GM21423 (cell line): ENCODE measurements around the gene UBE3A.
A peak's percentile ranks its signal among the peaks of the same experiment; 100 is the strongest.
"Not testable (repeated sequence)": the region's sequence is repeated elsewhere in the genome, so short reads cannot be mapped to it uniquely, and the experiment has no call there.

ENCODE experiments used
- ATAC-seq: cut with Tn5 transposase; IDR thresholded peaks from one replicate; pipeline ENCODE4 v1.9.1; 2021; ENCODE audit warnings: mild to moderate bottlenecking, moderate library complexity; ENCODE audit not compliant: unreplicated experiment

UBE3A gene

GRCh38 chr15:25439369-25439836 lies 579 bp upstream of the UBE3A start:
- peak; percentile 5 for ATAC-seq

DNA sequence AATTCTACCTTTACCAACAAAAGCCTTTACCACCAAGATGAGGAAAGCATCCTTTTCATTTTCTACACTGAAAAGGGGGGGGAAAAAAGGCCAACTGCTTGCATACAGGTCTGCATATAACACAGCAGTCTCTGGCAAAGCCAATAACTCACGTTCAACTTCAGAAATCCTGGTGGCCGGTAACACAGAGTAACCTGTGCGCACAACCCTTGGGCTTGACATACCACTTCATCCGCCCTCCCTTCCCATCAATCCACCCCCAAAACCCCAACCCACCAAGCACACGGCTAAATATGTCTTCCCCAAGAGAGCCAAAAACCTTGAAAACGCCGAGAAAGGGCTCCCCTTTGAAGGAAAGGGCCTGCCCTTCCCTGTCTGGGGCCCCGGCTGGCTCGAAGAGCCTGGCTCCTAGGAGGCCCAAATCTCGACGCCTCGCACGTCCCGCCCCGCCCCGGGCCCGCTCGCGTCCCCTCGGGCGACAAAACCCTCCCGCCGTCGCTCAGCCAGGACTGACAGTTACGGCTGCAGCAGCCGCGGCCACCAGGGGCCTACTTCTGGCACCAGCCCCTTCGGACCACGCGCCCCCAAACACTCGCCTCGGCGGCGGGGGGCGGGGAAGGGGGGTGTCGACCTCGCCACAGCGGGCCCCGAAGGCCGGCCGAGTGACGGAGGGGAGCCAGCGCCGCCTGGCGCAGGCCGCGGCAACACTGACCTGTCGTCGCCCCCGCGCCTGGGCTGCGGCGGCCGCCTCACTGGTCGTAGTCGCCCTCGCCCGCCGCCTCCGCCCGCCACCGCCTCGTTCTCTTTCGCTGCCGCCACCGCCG lies 835 bp downstream of the UBE3A start:
- ATAC-seq, result peak; percentile 43

- no peak for ATAC-seq
Measured at GRCh38 chr15:25436707-25437106, 2.1 kb downstream of the UBE3A start.

DNA sequence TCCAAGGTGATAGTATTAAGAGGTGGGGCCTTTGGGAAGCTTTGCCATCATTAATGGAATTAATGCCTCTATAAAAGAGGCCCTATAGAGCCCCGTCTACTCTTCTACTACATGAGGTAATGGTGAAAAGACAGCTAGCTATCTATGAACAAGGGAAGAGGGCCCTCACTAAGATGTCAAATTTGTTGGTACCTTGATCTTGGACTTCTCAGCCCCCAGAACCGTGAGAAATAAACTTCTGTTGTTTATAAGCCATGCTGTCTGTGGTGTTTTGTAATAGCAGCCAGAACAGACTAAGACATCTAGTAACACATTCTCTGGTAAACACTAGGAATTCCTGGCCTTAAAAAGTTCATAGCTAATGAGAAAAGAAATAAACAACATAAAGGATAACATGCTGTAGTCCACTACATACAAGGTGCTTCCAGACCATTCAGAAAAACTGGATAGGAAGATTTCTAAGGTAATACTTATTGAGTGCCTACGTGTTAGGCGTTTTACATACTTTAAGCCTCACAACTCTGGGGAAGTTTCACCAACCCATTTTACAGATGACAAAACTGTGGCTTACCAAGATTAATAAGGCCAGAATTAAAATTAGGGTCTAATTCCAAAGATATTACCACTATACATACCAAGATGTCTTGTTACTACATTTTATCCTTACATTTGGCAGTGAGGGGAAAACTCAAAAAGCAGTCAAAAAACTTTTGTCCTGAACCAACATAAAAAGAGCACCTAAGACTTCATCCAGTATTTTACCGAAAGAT lies 3.2 kb downstream of the UBE3A start:
- ATAC-seq, result no peak

DNA sequence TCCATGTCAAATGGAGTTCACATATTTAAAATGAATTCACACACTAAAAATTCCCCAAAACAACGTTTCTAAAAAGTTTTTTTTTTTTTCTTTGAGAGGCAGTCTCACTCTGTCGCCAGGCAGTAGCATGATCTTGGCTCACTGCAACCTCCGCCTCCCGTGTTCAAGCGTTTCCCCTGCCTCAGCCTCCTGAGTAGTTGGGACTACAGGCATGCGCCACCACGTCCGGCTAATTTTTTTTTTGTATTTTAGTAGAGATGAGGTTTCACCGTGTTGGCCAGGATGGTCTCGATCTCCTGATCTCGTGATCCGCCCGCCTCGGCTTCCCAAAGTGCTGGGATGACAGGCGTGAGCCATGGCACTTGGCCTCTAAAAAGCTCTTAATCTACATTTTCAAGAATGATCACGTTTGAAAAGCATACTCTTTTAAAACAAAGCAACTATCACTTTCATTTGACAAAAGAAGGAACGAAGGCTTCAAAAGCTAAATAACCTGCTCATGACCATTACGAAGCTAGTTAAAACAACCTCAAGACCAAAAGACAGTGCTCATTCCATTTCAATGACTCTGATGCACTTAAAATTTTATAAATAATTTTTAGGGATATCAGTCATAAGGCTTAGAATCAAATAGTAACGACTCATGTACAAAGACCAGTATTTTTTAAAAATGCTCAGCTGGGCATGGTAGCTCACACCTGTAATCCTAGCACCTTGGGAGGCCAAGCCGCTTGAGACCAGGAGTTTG lies 5.5 kb downstream of the UBE3A start:
- no peak for ATAC-seq

- no peak for ATAC-seq
Measured at GRCh38 chr15:25431836-25432561, 6.8 kb downstream of the UBE3A start.

DNA sequence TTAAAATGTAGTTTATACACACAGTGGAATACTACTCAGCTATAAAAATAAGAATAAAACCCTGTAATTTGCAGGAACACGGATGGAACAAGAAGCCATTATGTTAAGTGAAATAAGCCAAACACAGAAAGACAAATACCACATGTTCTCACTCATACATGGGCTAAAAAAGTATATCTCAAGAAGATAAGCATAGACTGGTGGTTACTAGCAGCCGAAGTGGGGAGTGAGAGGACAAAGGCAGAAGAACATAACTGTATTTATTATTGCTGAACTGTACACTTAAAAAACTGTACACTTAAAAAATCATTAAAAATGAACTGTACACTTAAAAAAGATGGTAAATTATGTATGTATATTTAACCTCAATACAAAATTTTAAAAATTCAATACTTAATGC lies 11.0 kb downstream of the UBE3A start:
- no peak for ATAC-seq

DNA sequence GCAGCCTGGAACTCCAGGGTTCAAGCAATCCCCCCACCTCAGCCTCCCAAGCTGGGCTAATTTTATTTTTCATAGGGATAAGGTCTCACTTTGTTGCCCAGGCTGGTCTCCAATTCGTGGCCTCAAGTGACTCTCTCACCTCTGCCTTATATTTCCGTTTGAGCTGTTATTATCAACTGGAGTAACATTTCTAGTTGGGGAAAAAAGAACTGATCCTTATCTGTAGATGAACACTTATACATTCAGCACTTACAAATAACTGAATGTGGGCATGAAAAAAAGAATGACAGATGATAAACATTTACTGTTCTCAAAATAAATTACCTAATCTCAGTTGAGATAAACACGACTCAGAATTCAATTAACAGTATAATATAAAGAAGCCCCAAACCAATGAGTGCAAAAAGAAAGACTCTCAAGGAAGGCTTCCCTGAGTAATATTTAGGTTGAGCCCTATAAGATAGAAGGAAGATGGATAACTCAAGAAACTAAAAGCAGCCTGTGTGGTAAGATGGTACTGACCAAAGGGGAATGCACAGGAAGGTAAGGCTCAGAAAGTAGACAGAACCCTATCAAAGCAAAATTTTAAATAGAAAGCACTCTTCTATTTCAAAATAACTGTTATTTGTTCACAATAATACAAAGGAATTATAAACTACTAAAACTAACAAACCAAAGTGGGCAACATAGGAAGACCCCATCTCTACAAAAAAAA lies 11.8 kb downstream of the UBE3A start:
- ATAC-seq, result no peak

- ATAC-seq, result no peak
Measured at GRCh38 chr15:25424073-25424472, 14.8 kb downstream of the UBE3A start.

GRCh38 chr15:25422021-25422420 lies 16.8 kb downstream of the UBE3A start:
- no peak for ATAC-seq

- no peak for ATAC-seq
Measured at GRCh38 chr15:25418202-25418601, 20.6 kb downstream of the UBE3A start.

DNA sequence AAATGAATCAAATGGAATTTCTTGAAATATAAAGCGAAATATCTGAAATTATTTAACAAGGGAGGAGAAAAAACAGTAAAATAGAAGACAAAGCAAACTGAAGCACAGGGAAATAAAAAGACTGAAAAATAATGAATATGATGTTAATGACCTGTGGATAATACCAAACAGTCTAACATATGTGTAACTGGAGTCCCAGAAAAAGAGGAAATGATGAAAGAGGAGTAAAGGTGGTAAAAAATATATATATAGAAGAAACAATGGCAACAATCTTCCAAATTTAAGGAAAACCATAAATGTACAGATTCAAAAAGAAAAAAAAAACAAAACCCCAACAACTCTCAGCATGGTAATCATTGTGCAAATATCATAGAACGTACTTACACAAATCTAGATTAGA lies 21.2 kb downstream of the UBE3A start:
- no peak for ATAC-seq

GRCh38 chr15:25416693-25417092 lies 22.1 kb downstream of the UBE3A start:
- ATAC-seq, result peak; percentile 63

GRCh38 chr15:25415707-25416106 lies 23.1 kb downstream of the UBE3A start:
- ATAC-seq, result no peak

- ATAC-seq, result no peak
Measured at GRCh38 chr15:25415217-25415616, 23.6 kb downstream of the UBE3A start.

GRCh38 chr15:25410649-25411048 lies 28.2 kb downstream of the UBE3A start:
- no peak for ATAC-seq

DNA sequence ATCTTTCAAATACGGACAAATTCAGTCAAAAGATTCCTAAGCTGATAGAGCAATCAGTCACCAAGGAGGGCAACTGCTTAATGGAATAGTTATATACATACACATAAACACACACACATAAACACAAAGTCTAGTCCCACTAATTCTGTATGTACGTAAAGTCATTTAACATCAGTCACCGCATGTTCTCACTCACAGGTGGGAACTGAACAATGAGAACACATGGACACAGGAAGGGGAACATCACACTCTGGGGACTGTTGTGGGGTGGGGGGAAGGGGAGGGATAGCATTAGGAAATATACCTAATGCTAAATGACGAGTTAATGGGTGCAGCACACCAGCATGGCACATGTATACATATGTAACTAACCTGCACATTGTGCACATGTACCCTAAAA lies 29.1 kb downstream of the UBE3A start:
- ATAC-seq, result not testable (repeated sequence)

- no peak for ATAC-seq
Measured at GRCh38 chr15:25408929-25409328, 29.9 kb downstream of the UBE3A start.

- no peak for ATAC-seq
Measured at GRCh38 chr15:25408428-25408827, 30.4 kb downstream of the UBE3A start.

DNA sequence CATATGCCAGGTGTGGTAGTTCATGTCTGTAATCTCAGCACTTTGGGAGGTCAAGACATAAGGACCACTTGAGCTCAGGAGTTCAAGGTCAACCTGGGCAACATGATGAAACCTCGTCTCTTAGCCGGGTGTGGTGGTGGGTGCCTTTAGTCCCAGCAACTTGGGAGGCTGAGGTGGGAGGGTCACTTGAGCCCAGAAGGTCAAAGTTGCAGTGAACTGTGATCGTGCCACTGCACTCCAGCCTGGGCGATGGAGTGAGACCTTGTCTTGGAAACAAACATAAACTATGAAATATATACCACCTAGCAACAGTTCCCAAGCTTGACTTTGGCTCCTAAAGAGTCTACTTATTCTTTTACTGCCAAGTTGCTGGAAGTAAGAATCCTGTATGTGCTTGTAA lies 30.9 kb downstream of the UBE3A start:
- ATAC-seq, result no peak
